GM19452 (cell line): Measurements from ENCODE around the gene ANKIB1.

Experiments
- ATAC-seq: cut with Tn5 transposase; IDR thresholded peaks from one replicate; pipeline ENCODE4 v1.9.1; 2021; ENCODE audit not compliant: unreplicated experiment

ANKIB1 gene

DNA sequence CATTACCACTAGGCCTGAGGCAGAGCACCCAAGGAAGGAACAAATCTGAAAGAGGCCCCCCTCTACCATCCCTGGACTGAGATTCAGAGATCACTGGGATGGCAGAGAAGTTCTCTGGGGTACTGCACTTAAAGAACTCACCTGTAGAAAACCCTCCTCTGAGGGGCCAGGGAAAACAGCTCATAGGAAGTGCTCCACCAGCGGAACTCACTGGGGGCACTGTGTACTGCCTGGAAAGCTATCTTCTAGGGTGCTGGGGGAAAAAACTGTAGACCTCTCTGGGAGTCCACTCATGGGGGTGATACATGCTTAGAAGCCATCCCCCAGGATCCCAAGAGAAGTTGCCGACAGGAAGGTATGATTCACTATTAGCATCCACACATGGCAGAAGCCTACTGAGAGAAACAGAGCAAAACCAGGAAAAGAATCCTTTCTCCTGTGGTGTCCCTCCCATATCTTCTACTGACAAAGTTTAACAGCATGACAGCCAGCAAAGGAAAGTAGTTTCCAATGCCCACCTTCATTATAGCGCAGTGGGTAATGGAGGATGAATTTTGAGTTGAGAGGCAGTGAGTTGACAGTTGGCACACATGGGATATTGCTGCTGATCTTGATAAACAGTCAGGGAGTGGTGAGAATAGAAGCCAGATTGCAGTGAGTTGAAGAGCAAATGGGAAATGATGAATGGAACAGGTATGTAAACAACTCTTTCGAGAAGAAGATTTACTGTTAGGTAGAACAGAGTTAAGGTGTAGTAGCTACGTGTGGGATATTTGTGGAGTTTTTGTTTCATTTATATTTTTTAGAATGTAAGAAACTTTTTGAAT is 20.9 kb downstream of the ANKIB1 start:
- ATAC-seq: no peak

DNA sequence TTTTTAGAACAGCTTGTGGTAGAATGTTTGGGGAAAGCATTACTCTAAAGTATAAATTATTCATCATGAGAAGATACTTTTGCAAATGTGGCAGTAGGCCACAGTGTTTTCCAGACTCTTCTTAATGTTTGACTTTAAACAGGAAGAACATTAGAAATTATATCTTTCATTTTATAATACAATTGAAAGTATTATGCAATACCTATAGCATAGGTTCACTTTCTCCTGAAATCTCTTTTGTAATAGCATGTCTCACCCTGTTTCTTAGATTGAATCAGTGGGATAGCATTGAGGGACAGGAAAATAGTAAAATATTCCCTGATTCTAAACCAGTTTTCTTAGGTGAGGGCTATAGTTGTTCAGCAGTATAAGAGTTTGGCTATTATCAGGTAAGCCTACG is 23.1 kb downstream of the ANKIB1 start:
- ATAC-seq: no peak

DNA sequence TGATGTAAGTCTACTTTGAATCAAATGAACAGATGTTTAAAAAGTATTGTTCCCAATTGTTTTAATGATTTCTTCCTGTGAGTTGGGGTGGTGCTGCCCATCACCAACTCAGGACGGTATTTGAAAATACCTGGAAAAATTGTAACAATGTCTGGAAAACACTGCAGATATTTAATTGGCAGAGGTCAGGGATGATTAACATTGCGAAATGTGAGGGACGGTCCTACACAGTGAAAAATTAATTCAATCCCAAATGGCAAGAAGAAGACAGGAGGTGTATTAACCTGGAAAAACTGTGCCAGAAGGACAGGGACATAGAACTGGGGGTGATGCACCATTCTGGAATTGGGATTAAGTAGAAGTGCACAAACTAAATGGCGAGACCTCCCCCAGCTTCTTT is 29.6 kb downstream of the ANKIB1 start:
- ATAC-seq: no peak

DNA sequence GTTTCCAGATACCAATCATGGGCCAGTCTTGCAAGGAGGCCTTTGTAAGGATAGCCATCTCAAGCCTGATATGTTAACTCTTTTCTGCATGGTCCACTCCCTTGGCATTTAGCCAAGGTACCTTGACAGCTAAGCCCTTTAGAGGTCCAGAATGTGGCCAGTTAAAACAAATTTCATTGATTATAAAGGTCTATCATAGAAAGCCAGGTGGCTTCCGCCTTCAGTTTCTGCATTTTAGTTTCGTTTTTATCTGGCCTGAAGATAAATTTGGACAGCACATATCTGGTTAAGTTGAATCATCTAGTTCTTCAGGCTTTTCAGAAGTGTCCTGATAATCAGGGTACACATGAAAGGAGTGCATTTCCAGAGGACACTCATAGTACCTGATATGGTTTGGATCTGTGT is 30.7 kb downstream of the ANKIB1 start:
- ATAC-seq: peak; percentile 84

DNA sequence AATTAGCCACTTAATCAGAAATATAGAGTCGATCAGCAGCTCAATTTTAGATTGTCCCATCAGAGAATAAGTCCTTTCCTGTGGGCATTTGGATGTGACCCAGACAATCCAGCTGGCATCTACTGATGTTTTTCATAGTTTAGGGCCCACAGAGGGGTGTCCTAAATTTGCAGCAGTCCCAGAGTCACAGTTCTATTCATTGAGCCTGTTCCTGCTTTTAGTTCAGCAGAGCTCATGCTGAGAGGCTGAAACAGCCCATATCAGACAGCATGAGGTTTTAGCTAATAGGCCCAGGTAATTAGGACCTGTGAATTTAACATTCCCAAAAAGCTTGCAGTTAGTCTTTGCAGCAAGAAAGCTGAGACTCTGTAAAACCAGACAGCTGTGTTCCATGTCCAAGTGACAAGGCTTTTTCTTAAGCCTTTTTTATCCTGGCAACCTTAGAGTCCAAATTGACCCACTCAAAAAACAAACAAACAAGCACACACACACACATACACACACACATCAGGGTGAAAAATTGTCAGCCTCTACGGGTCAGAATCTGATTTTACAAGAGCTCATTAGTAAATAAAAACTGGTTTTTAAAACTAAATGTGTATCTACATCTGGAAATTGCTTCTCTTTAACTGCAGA is 33.7 kb downstream of the ANKIB1 start:
- no peak for ATAC-seq

DNA sequence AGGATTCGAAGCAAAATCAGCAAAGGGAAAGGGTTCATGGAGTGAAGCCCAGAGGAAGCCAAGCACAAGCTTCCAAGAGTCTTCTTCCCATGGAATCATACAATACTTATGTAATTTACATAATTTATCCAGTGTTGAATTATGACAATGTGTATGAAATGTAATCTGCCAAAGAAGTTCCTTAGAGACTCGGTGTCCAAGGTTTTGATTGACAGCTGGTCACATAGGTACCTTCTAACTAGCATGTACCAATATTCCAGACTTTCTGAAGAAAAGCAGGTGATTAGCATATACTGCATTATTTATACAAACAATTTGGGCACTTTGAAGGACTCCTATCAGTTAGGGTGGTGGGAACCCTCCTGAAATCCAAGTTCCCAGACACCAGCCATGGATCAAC is 35.3 kb downstream of the ANKIB1 start:
- no peak for ATAC-seq

DNA sequence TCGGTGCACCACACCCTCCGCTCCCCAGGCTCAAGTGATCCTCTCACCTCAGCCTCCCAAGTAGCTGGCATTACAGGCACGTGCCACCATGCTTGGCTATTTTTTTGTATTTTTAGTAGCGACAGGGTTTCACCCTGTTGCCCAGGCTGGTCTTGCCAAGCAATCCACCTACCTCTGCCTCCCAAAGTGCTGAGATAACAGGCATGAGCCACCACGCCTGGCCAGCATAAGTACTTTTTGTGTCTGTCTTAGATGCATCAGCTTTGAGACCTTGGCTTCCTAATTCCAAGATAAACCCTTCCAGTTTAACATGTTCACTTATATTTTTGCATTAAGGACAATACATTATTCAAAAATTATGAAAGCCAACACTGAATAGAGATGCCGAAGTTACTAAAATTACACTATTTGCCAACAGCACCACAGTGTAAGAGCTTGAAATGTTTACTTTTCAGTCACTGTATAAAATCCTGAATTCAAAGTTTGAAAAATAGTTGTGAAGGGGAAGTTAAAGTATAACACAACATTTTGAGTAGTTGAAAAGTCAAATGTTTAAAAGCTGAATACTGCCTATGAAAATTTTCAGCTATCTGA is 36.5 kb downstream of the ANKIB1 start:
- ATAC-seq: no peak

DNA sequence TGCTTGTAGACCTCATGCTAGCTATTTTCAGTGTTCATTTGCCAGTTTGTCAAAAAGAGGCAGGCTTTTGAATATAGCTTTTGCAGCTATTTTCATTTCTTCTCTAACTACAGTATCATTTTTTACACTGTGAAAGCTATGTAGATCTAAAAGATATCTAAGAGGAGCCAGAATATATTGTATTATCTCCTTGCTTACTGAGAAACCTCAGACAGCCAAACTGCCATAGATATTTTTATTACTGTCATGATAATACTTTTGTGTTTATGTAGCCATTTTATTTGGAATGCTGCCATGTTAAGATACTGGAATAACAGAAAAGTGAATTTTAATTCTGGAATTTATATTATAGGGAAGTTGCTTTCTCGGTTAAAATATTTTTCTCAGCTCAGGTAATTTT is 37.2 kb downstream of the ANKIB1 start:
- ATAC-seq: no peak

DNA sequence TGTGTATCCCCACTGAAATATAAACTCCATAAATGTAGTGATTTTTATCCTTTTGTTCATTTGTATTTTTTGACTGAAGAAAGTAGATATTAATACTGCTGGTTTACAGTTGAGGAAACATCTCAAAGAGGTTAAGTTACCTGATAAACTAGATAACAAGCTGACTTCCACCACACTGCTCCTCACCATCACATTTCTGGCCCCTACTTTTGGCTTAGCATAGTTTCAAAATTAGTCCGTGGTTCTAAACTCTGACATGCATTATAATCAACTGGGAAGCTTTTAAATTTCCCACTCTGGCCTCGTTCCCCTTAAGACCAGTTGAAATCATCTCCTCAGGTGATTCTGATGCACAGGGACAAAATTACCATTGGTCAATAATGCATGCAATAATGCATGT is 43.5 kb downstream of the ANKIB1 start:
- no peak for ATAC-seq

DNA sequence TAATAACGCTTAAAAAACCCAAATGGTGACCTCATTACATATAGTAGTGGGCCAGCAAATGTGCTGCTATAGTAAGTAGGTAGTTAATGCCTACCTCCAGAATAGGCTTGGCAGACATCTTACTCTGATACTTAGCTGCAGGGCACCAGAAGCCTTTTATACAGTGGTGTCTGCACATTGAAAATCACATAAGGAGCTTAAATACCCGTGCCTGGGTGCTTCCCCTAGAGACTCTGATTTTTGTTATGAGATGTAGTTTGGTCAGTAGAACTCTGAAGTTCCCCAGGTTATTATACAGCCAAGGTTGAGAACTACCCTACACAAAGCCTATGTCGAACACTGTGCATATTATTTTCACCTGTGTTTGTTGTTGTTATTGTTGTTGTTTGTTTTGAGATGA is 47.2 kb downstream of the ANKIB1 start:
- no peak for ATAC-seq

DNA sequence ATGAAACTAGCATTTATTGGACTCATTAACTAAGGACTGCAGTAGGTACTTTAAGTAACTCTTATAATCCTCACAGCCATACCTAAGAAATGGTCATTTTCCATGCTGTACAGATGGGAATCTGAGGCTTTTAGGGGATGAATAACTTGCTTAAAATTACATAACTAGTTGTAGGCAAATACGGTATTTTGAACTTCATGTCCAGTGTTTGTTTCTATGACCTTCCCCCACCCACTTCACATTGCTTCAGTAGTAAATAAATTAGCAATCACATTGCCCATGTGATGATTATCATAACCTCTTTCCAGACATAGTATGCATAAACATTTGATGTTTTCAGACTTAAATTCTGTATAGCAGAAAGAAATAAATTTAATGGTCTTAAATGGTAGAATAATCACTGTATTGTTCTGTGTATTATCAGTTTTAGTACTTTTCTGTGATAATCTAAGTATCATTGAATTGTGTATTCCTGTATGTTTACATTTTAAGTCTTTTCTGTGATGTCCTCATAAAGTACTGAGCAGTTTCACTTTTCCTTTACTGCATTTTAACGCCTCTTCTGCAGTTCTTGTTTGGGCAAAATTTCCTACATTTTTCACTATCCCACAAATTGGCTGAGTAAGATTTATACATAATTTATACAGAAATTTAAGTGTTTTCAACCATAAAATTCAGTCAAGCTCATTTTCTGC is 48.3 kb downstream of the ANKIB1 start:
- ATAC-seq: no peak

DNA sequence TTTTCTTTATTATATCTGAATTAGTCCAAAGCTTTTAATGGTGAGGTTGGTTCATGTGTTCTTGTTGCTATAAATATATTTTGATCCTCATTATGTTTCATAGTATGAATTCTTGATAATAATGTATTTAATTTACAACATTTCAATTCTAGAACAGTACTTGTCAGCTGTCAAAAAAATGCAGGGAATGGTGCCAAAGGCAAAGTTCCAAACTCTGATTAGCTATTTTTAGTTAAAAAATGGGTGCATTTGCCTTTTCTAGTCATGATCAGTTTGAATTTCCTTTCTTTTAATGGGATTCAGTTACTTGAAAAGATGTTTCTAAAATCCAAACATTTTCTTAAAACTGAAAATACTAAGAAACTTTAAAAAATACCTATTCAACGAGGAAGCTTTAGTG is 49.6 kb downstream of the ANKIB1 start:
- ATAC-seq: no peak

DNA sequence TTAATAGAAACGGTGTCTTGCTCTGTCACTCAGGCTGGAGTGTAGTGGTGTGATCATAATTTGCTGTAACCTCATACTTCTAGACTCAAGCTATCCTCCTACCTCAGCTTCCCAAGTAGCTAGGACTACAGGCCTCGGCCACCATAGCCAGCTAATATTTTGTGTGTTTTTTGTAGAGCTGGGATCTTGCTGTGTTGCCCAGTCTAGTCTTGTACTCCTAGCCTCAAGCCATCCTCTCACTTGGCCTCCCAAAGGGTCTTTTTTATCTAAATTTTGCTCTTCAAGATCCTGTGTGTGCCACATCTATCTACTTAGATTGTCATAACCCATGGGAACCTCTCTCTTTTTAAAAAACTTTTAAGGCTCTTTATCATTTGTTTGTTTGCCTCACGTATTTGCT is 50.5 kb downstream of the ANKIB1 start:
- no peak for ATAC-seq

DNA sequence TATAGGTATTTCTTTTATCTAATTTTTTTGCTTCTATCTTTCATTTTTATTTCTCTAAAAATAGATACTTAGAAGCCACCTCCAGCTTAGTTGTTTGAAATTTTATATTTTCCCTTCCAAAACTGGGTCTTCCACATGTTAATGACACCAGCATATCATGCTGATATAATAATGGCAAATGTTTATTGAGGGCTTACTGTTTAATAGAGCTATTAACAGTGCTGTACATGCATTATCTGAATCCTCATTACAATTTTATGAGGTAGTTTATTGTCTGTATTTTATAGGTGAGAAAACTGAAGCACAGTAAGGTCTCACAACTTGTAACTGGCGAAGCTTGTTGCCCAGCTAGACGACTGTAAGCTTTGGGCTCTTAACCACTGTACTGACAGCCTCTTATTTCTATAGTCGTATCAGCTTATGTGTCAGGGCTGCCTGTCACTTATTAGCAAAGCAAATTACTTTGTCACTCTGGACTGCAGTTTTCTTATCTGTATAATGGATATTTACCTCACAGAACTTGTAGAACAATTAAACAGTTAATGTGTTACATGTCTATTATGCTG is 51.2 kb downstream of the ANKIB1 start:
- ATAC-seq: no peak

DNA sequence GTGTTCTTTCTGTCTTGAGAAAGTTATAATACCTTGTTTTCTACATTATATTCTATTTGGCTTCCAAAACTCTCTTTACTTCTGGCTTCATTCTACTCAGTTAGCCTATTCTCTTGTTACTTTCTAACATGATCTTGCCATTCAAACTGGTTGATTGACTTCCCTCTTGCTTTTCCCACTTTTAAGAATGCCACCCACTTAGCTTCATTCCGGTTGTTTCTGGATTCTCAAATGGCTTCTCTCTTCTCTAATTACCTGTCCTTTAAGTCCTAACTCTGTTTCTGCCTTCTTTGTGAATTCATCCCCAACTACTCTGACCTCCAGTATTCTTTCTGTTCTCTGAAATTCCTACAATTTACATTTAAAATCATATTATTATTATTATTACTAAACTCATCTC is 52.0 kb downstream of the ANKIB1 start:
- no peak for ATAC-seq

DNA sequence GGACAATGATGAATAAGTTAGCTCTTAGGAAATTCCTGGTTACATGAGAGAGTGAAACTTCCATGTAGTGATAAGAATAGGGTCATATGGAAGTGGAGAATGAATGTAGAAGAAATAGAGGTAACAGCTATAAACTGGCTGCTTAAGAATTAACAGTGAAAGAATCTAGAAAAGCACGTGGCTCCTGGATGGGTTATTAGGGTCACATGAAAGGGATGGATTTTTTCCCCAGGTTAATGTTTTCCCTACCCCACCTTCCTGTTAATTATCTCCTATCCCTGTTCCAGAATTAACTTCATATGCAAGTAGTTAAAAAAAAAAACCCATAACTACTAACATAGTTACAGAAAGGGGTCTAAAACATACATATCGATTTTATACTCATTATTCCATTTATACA is 58.0 kb downstream of the ANKIB1 start:
- no peak for ATAC-seq

DNA sequence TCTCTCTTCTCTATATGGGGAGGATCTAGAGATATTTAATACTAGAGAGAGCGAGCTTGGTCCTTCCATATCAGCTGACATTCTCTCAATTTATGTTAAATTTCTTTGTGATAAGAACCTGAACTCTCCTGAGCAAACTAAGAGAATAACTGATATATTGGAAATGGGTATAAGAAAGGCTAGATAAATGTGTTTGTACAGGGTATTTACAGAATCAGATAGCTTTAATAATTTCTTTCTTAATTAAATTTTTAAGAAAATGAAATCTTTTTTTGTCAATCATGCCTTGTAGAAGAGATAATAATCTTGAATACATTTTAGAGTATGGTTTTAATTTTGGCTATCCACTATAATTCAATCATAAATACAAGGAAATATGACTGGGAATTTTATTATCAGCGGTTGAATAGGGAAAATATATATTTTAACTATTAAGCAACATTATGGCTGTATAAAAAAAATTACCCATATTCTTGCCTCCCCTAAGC is 58.7 kb downstream of the ANKIB1 start:
- ATAC-seq: no peak

DNA sequence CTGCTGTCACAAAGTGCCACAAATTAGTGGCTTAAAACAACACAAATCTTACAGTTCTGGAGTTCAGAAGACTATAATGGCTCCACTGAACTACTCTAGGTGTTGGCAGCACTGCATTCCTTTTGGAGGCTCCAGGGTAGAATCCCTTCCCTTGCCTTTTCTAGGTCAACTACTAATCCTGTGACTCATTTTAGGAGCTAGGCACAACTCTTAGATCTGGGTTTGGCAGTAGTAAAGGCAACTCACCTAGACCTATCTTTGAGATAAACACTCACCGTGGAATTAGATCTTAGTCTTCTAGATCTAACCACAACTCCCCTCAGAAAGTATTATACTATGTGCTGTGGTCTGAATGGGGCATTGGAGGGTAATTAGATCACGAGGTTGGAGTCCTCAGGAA is 60.4 kb downstream of the ANKIB1 start:
- no peak for ATAC-seq

DNA sequence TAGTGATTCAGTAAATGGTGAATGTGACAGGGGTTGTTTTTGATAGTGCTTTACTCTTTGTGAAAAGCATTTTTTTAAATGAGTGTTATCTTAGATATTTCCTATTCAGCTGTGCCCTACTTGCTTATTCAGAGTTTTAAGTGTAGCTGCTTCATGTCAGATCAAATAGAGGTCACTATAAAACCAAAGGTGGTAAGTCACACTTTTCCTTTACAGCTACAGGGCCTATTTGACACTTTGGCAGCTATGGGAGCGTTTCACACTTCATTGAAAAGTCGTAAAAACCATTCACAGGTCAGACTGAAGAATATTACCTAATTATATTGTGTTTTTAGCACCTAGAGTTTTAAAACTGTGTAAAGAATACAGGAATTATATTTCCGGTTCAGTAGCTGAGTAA is 67.3 kb downstream of the ANKIB1 start:
- no peak for ATAC-seq

DNA sequence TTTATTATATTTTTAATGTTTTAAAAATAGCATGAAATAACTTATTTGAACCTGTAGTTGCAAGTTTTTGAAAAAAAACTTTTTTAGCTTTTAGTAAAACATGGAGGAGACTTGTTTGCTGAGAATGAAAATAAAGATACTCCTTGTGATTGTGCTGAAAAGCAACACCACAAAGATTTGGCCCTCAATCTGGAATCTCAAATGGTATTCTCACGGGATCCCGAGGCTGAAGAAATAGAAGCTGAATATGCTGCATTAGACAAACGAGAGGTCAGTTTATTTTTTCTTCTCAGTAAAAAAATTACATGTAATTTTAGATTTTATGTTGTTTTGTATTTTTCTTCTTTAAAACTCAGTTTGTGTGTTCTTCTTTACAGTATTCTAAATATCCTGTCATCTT is 73.5 kb downstream of the ANKIB1 start:
- ATAC-seq: no peak

DNA sequence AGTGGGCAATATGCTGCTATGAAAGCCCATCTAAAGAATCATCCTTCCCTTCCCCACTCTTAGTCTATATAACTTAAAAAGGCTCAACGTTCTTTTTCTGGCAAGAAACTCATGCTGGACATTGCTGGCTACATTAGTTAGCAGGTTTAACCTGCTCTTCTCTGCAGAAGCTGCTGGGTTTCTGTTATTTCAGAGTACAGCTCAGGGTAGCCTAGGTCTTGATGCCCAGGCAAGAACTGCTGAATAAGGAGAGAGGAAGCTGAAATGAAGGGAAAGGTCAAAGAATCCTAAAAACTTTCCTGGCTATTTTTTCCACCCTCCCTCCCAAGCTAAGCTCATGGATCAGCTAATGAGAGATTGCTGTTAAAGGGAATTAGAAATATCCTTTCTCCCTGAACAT is 79.4 kb downstream of the ANKIB1 start:
- ATAC-seq: no peak
